Vagina (tissue), 2 donors: Measurements from ENCODE around the gene AMFR. TPM values are rescaled to one million over a fixed set of nuclear protein-coding genes. Genes with fewer than 3 reads are reported as not detected.
"Not testable (repeated sequence)": the region's sequence is repeated elsewhere in the genome, so short reads cannot be mapped to it uniquely, and the experiment has no call there.

Experiments used
- DNase-seq, 2 donors: peaks; one replicate each; pipeline ENCODE4 v3.0.0-alpha.2; 2017; ENCODE audit errors: extremely low spot score in 2 of 2
- H3K27ac ChIP-seq: fragments of 200-600 bp; sonication (generic); one replicate; pipeline ENCODE4 v1.5.1; 2019
- H3K27me3 ChIP-seq: fragments of 200-600 bp; sonication (generic); one replicate; pipeline ENCODE4 v1.5.1; 2019
- H3K36me3 ChIP-seq, 2 donors: fragments of 200-600 bp; sonication (generic); one replicate each; pipeline ENCODE4 v1.5.1; 2017 to 2019
- H3K4me1 ChIP-seq: fragments of 200-600 bp; sonication (generic); one replicate; pipeline ENCODE4 v1.5.1; 2019
- H3K4me3 ChIP-seq, 2 donors: fragments of 200-600 bp; sonication (generic); 1 replicate in 1 of 2; 2 replicates in 1 of 2; pipeline ENCODE4 v1.5.1; 2016 to 2019
- H3K9me3 ChIP-seq: fragments of 200-600 bp; sonication (generic); one replicate; pipeline ENCODE4 v1.5.1; 2019
- CTCF ChIP-seq, 3 experiments: fragments of 450-650 bp in 2 of 3; fragments of 200-600 bp in 1 of 3; sonication (generic) in 1 of 3; IDR thresholded peaks; one replicate each; pipeline ENCODE4 v1.5.1; 2017 to 2019; ENCODE audit warnings: antibody characterized with exemption in 3 of 3, mild to moderate bottlenecking in 2 of 3, moderate library complexity in 2 of 3
- POLR2A ChIP-seq, 2 donors: fragments of 450-650 bp; IDR thresholded peaks; one replicate each; pipeline ENCODE4 v1.6.1; 2017; ENCODE audit warnings: antibody characterized with exemption in 2 of 2, mild to moderate bottlenecking in 2 of 2, moderate library complexity in 2 of 2
- POLR2AphosphoS5 ChIP-seq, 2 donors: sonication (generic); formaldehyde crosslinking; IDR thresholded peaks; one replicate each; pipeline ENCODE4 v1.9.0; 2017; ENCODE audit warnings: antibody characterized with exemption in 2 of 2, mild to moderate bottlenecking in 2 of 2, low read depth in 1 of 2; ENCODE audit not compliant: insufficient read depth in 1 of 2
- intact Hi-C: fragments of 100-400 bp; cut with DNase I; formaldehyde crosslinking; loops from one replicate; pipeline ENCODE4 v1.15.1; 2023
- total RNA-seq: library from RNA; depleted of rRNA; stranded (reverse); fragments of >200 nt; gene quantifications from one replicate; pipeline ENCODE4 v1.2.3, GENCODE V29; 2016

AMFR gene
- total RNA-seq, 1 donor from 2014 or later, result 132 TPM

GRCh38 chr16:56399047-56399446 is 26.3 kb downstream of the AMFR start:
- H3K4me3 ChIP-seq, result no peak overlapping the region
- no peak for DNase-seq
- intact Hi-C loops, result no loop called here
- no peaks in the 10 kb centered on the region for H3K9me3 ChIP-seq
- TF ChIP-seq CTCF (IDR thresholded peaks at IDR 0.05), result no peak
- TF ChIP-seq POLR2A (IDR thresholded peaks at IDR 0.05), result no peak
- no peak for TF ChIP-seq POLR2AphosphoS5 (IDR thresholded peaks at IDR 0.05; ENCODE audit: insufficient read depth in 1 of 2, low read depth in 1 of 2)
- H3K36me3 ChIP-seq, result peaks cover 0 to 42% of the 10 kb centered on the region in 2 donors
- H3K27me3 ChIP-seq, result no peaks in the 10 kb centered on the region
- no peak overlapping the region for H3K27ac ChIP-seq
- H3K4me1 ChIP-seq, result no peaks in the 10 kb centered on the region

GRCh38 chr16:56396724-56397123 is 28.6 kb downstream of the AMFR start:
- peaks cover 0 to 25% of the 10 kb centered on the region in 2 donors for H3K36me3 ChIP-seq
- H3K4me3 ChIP-seq, intact Hi-C loops: not testable (repeated sequence)

GRCh38 chr16:56389554-56389953 is 35.8 kb downstream of the AMFR start:
- DNase-seq, result no peak
- TF ChIP-seq POLR2A (IDR thresholded peaks at IDR 0.05) (no peak), CTCF (IDR thresholded peaks at IDR 0.05) (no peak), POLR2AphosphoS5 (IDR thresholded peaks at IDR 0.05; ENCODE audit: insufficient read depth in 1 of 2, low read depth in 1 of 2) (no peak)
- intact Hi-C loops, result no loop called here
- Histone ChIP-seq H3K4me1 (no peaks in the 10 kb centered on the region), H3K4me3 (no peak overlapping the region), H3K36me3 (peaks cover 0 to 65% of the 10 kb centered on the region in 2 donors), H3K27me3 (no peaks in the 10 kb centered on the region), H3K9me3 (no peaks in the 10 kb centered on the region), H3K27ac (no peak overlapping the region)

More at GRCh38 chr16:56396724-56397123, 28.6 kb downstream of the AMFR start:
- H3K4me1 ChIP-seq, DNase-seq, H3K27ac ChIP-seq, H3K9me3 ChIP-seq, H3K27me3 ChIP-seq: not testable (repeated sequence)

- intact Hi-C loops, result no loop called here
- Histone ChIP-seq H3K27me3 (no peaks in the 10 kb centered on the region), H3K4me1 (no peaks in the 10 kb centered on the region), H3K27ac (no peak overlapping the region), H3K4me3 (no peak overlapping the region), H3K36me3 (peaks cover 0 to 78% of the 10 kb centered on the region in 2 donors), H3K9me3 (no peaks in the 10 kb centered on the region)
- TF ChIP-seq POLR2A (IDR thresholded peaks at IDR 0.05), result no peak
- TF ChIP-seq CTCF (IDR thresholded peaks at IDR 0.05), result no peak
- no peak for TF ChIP-seq POLR2AphosphoS5 (IDR thresholded peaks at IDR 0.05; ENCODE audit: insufficient read depth in 1 of 2, low read depth in 1 of 2)
- no peak for DNase-seq
These were observed 37.1 kb downstream of the AMFR start for GRCh38 chr16:56388209-56388608.

- intact Hi-C loops, result no loop called here
- no peak overlapping the region for H3K27ac ChIP-seq
- no peaks in the 10 kb centered on the region for H3K9me3 ChIP-seq
- H3K4me1 ChIP-seq, result no peaks in the 10 kb centered on the region
- H3K27me3 ChIP-seq, result no peaks in the 10 kb centered on the region
- DNase-seq, result no peak
- peaks cover 0 to 85% of the 10 kb centered on the region in 2 donors for H3K36me3 ChIP-seq
- no peak overlapping the region for H3K4me3 ChIP-seq
- no peak for TF ChIP-seq POLR2AphosphoS5 (IDR thresholded peaks at IDR 0.05; ENCODE audit: insufficient read depth in 1 of 2, low read depth in 1 of 2)
- no peak for TF ChIP-seq CTCF (IDR thresholded peaks at IDR 0.05)
- TF ChIP-seq POLR2A (IDR thresholded peaks at IDR 0.05), result no peak
These were observed 37.9 kb downstream of the AMFR start for GRCh38 chr16:56387396-56387795.
